Activated T-cell treated with anti-CD3 and anti-CD28 coated beads, Interleukin-2, amount 50 U/mL, for 1 hour (primary cell): ENCODE measurements around the gene LYG2.
"Not testable (repeated sequence)": the region's sequence is repeated elsewhere in the genome, so short reads cannot be mapped to it uniquely, and the experiment has no call there.

ENCODE experiments used
- DNase-seq: peaks from one replicate; pipeline ENCODE4 v3.0.0-alpha.2; 2020

Gene LYG2

GRCh38 chr2:99200076-99200800 lies 55.2 kb downstream of the LYG2 start:
- no peak for DNase-seq

- DNase-seq = no peak
Measured at GRCh38 chr2:99198103-99198841, 57.2 kb downstream of the LYG2 start.

GRCh38 chr2:99192364-99192763 lies 63.1 kb downstream of the LYG2 start:
- DNase-seq = not testable (repeated sequence)
